ENCODE results near the gene C5AR2.
A peak's percentile ranks its signal among the peaks of the same experiment; 100 is the strongest.

DNA sequence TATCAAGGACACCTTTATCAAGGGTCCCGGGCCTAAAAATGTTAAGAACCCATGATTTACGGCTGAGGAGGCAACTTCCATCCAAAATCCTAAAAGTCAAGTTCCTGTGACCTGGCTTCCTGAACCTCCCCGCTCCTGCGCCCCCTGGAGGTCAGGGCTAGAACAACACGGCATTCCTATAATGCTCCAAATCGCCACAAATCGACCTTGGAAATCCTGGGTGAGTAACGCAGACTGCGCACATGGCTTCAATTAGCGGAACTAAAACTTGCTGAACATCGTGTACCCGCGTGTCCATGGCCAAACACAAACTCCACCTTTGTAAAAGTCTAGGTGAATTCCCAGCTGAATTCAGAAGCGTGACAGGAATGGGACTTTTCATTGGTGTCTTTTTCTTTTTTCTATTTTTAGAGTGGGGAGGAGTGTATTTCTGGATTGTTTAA is 26.6 kb upstream of the C5AR2 start:
- TF ChIP-seq CTCF (IDR thresholded peaks at IDR 0.05): peak; percentile 87
- TF ChIP-seq EZH2 (IDR thresholded peaks at IDR 0.05; ENCODE audit: borderline replicate concordance, insufficient read depth, low read depth, low read length, poor library complexity, severe bottlenecking): no peak
